Omental fat pad (tissue), 4 donors: ENCODE results near the gene FAM171A1. TPM values are rescaled to one million over a fixed set of nuclear protein-coding genes. Genes with fewer than 3 reads are reported as not detected.

Source experiments
- ATAC-seq: fragments of 150-250 bp; one replicate; pipeline ENCODE4 v1.9.1; 2016; ENCODE audit warnings: mild to moderate bottlenecking, moderate library complexity; ENCODE audit not compliant: low FRiP score
- DNase-seq: peaks from one replicate; pipeline ENCODE4 v3.0.0-alpha.2; 2019; ENCODE audit warnings: low spot score
- CTCF ChIP-seq, 3 donors: fragments of 450-650 bp; IDR thresholded peaks; one replicate each; pipeline ENCODE4 v1.5.1; 2016 to 2017; ENCODE audit warnings: antibody characterized with exemption in 3 of 3, mild to moderate bottlenecking in 3 of 3, moderate library complexity in 2 of 3
- total RNA-seq, 4 donors: library from RNA; depleted of rRNA; stranded (reverse); fragments of >200 nt; gene quantifications; one replicate each; pipeline ENCODE4 v1.1.0, GENCODE V29; 2016

The FAM171A1 gene
- total RNA-seq, 4 donors from 2014 or later: 7.0 to 17.4 (median 15.2) TPM

DNA sequence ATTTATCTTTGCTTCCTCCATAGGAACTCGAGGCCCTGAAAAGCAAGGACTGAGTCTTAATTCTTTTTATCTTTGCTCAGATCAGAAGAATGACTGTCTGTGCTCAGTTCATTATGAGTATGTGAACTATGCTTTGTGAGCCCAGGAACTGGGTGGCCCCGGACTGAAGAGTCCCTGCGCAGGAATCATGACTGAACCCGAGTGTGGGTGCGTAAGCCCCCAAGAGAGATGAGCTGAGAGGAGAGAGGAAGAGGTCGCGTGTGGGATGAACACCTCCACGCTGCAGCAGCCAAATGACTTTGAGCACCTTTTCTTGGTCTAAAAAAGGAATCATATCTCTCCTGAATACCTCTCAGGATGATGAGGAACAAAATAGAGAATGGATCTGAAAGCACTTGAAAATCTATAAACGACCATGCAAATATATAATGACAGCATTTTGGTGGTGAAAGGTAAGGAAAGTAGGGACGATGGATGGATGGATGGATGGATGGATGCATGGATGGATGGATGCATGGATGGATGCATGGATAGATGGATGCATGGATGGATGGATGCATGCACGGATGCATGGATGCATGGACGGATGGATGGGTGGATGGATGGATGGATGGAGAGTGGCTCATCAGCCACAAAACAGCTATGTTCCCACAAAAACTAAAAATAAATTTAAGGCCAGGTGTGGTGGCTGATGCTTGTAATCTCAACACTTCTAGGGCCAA is 19.8 kb downstream of the FAM171A1 start:
- DNase-seq (no peak), ATAC-seq (no peak)
- TF ChIP-seq CTCF (IDR thresholded peaks at IDR 0.05): no peak

DNA sequence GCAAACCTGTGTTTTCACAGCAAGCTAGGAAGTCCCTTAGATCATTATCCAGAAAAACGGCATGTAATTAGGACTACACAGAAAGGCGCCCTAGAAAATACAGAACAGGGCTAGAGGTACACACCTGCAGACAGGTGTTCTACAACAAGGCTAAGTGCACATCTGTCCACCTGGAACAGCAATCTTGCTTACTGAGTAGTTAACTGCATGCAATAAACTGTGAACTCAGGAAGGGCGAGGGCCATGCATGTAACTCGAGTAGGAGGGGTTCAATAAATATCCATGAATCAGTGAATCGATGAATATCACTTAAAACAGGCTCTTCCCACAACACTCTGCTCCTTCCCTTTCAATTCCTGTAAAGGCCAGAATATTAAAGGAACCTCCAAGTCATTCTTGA is 22.0 kb downstream of the FAM171A1 start:
- no peak for DNase-seq
- TF ChIP-seq CTCF (IDR thresholded peaks at IDR 0.05): no peak
- ATAC-seq: no peak

DNA sequence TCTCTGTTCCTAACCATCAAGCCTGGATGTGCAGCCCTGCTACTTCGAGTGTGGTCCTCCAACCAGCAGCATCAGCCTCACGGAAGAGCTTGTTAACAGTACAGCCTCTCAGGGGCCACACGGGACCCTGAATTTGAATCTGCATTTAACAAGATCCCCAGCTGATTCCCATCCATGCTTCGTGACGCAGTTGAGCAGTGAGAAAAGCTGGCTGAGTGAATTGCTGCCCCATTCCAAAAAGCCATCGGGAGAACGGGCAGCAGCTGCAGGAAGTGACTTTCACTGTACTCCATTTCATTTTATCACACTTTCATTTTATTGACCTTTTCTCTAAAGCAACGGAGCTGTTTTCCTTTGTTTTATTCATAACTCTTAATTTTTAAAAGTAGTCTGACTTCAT is 22.5 kb downstream of the FAM171A1 start:
- DNase-seq (no peak), ATAC-seq (no peak)
- TF ChIP-seq CTCF (IDR thresholded peaks at IDR 0.05): no peak

DNA sequence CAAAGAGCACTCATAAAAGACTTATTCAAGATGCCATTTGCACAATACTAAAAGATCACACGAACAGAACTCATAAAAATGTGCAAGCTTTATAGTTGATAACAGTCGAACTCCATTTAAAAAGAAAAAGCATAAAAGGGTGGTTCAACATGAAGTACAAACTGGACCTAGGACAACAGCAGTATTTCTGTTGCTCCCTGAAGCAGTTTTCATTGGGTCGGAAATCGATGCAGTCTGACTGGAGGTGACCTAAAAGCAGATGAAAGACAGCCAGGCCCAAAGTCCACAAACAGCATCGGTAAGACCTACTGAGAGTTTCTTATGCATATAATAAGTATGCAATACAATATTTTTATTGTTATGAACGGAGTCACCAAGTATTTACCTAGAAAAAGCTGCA is 23.9 kb downstream of the FAM171A1 start:
- DNase-seq: no peak
- TF ChIP-seq CTCF (IDR thresholded peaks at IDR 0.05): no peak

DNA sequence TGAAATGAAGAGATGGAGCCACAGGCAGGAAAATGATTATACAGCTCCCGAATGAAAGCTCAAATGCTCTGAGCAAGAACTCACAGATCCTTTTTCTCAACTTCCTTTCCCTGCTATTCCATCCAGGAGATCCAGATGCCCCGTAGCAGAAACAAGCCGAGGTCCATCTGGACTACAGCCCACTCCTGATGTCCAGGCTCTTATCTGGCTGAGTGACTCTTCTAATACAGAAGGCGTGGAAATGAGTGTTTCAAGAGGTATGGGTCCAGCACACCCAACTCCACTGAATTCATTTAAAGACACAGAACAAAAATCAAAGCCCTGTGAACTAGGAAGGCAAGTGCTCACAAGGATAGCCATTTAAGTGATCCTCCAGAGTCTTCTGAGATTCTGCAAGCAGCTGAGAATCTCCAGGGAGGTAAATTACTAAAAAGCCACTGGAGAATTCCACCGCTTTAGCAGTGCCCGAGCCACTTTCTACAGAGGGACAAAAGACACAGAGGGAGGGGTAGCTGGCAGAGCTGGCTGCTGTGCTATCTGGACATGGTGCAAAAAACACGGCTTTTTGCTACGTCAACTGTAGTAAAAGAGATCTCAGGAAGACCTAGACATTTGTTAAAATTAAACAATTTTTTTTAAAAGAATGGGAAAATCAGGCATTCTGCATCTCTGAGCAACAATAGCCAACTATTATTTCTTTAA is 24.5 kb downstream of the FAM171A1 start:
- ATAC-seq: no peak
- DNase-seq: no peak
- no peak for TF ChIP-seq CTCF (IDR thresholded peaks at IDR 0.05)

More for the DNA sequence above, 23.9 kb downstream of the FAM171A1 start:
- no peak for ATAC-seq

DNA sequence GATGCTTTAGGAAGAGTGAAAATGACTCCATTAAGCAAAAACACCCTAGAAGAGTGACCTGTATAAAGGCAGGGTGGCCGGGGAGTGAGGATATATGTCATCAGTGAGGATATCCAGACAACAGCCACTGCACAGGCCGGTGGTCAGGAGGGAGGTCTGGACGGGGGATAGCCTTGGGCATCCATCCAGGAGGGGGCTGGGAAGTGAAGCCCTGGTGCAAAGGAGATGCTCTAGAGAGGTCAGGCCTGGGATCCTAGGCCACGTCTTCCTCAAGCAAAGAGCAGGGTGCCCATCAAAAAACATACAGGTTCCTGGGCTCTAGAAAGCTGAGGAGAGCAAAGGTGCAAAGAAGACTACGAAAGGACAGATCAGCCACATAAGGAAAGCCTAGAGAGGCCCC is 25.6 kb downstream of the FAM171A1 start:
- DNase-seq (no peak), ATAC-seq (no peak)
- TF ChIP-seq CTCF (IDR thresholded peaks at IDR 0.05): no peak

DNA sequence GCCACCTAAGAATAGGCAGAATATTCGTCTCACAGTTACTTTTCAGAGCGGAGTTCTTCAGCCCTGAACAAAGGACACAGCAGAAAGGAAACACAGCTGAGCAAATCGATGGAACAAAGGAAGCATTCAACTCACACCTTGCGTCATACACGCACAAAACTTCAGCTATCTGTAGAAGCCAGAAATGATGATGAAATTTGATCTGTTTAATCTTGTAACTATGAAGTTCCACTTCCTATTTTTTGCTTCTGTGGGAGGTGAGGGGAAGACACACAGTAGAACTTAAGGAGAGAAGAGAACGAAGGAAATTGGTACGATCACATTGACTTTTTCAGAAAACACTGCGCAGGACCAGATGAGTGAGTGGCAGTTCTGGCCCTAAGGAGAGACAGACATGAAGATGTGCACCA is 26.2 kb downstream of the FAM171A1 start:
- no peak for TF ChIP-seq CTCF (IDR thresholded peaks at IDR 0.05)
- no peak for ATAC-seq
- DNase-seq: no peak
